SH-SY5Y (cell line): ENCODE measurements around the gene GNE.

Source experiments
- GATA2 ChIP-seq: IDR thresholded peaks from 2 replicates; pipeline ENCODE4 v1.6.1; 2011; ENCODE audit warnings: mild to moderate bottlenecking, low read depth, low read length
- GATA3 ChIP-seq: IDR thresholded peaks from 2 replicates; pipeline ENCODE4 v1.6.1; 2011; ENCODE audit warnings: low read depth, mild to moderate bottlenecking, low read length, moderate library complexity

- TF ChIP-seq GATA2 = no peak
- TF ChIP-seq GATA3 = no peak
These were observed 29.8 kb upstream of the GNE start for GRCh38 chr9:36288070-36288469.
